HepG2 (cell line): ENCODE data around the gene RHOBTB3. TPM values are rescaled to one million over a fixed set of nuclear protein-coding genes. Genes with fewer than 3 reads are reported as not detected.
A peak's percentile ranks its signal among the peaks of the same experiment; 100 is the strongest.

ENCODE experiments used
- CBX5 ChIP-seq: sonication (generic); formaldehyde crosslinking; IDR thresholded peaks from 2 replicates; pipeline ENCODE4 v1.4.0; 2020; ENCODE audit warnings: missing genetic modification reagents, borderline replicate concordance
- EP300 ChIP-seq, 3 experiments: sonication (generic) in 1 of 3; formaldehyde crosslinking in 1 of 3; IDR thresholded peaks; 2 replicates each; pipeline versions ENCODE4 v1.5.1 to v1.6.1; 2011 to 2020; ENCODE audit warnings: low read depth in 2 of 3, low read length in 2 of 3, borderline replicate concordance in 1 of 3, improper control_type of control experiment in 1 of 3, mild to moderate bottlenecking in 1 of 3, missing genetic modification reagents in 1 of 3, moderate library complexity in 1 of 3
- GABPA ChIP-seq, 2 experiments: IDR thresholded peaks; 2 replicates each; pipeline ENCODE4 v1.6.1; 2011 to 2016; ENCODE audit warnings: low read depth in 2 of 2, low read length in 1 of 2, missing biosample characterization in 1 of 2, missing genetic modification characterization in 1 of 2
- GATA4 ChIP-seq: sonication (generic); IDR thresholded peaks from 2 replicates; pipeline ENCODE4 v1.6.1; 2016; ENCODE audit warnings: antibody characterized with exemption, low read depth, borderline replicate concordance
- GTF3A ChIP-seq: sonication (generic); formaldehyde crosslinking; conservative IDR thresholded peaks from 2 replicates; pipeline ENCODE4 v1.4.0; 2020; ENCODE audit warnings: mild to moderate bottlenecking, missing genetic modification reagents
- HNF4G ChIP-seq, 2 experiments: sonication (generic) in 1 of 2; formaldehyde crosslinking in 1 of 2; IDR thresholded peaks; 2 replicates each; pipeline versions ENCODE4 v1.4.0 to v1.6.1; 2011 to 2020; ENCODE audit warnings: borderline replicate concordance in 2 of 2, low read depth in 2 of 2, mild to moderate bottlenecking in 2 of 2, low read length in 1 of 2, missing genetic modification reagents in 1 of 2, moderate library complexity in 1 of 2
- MBD4 ChIP-seq: IDR thresholded peaks from 2 replicates; pipeline ENCODE4 v1.6.1; 2012; ENCODE audit warnings: low read length, inconsistent platforms, borderline replicate concordance
- NR2F2 ChIP-seq: IDR thresholded peaks from 2 replicates; pipeline ENCODE4 v1.6.1; 2012; ENCODE audit warnings: low read depth, inconsistent platforms, borderline replicate concordance
- SIX4 ChIP-seq: sonication (generic); formaldehyde crosslinking; IDR thresholded peaks from 2 replicates; pipeline ENCODE4 v1.4.0; 2020; ENCODE audit warnings: missing genetic modification reagents
- YY1 ChIP-seq: IDR thresholded peaks from 2 replicates; pipeline ENCODE4 v1.6.1; 2011; ENCODE audit warnings: low read length, low read depth, moderate library complexity, mild to moderate bottlenecking; ENCODE audit not compliant: insufficient read depth, insufficient replicate concordance
- ZNF251 ChIP-seq: sonication (generic); formaldehyde crosslinking; IDR thresholded peaks from 2 replicates; pipeline ENCODE4 v1.9.0; 2021; ENCODE audit warnings: mild to moderate bottlenecking, missing genetic modification reagents
- ZNF552 ChIP-seq: sonication (generic); formaldehyde crosslinking; IDR thresholded peaks from 2 replicates; pipeline ENCODE4 v1.9.0; 2022; ENCODE audit warnings: missing genetic modification reagents, mild to moderate bottlenecking, borderline replicate concordance
- ZNF724P ChIP-seq: sonication (generic); formaldehyde crosslinking; IDR thresholded peaks from 2 replicates; pipeline ENCODE4 v1.8.0; 2022; ENCODE audit warnings: missing genetic modification reagents, borderline replicate concordance
- ZNF747 ChIP-seq: sonication (generic); formaldehyde crosslinking; IDR thresholded peaks from 2 replicates; pipeline ENCODE4 v1.8.1; 2023; ENCODE audit warnings: missing genetic modification reagents, mild to moderate bottlenecking, borderline replicate concordance
- ZNF780A ChIP-seq: sonication (generic); formaldehyde crosslinking; IDR thresholded peaks from 2 replicates; pipeline ENCODE4 v1.8.0; 2022; ENCODE audit warnings: mild to moderate bottlenecking, missing genetic modification reagents, moderate library complexity
- ZNF788 ChIP-seq: sonication (generic); formaldehyde crosslinking; IDR thresholded peaks from 2 replicates; pipeline ENCODE4 v1.5.0; 2020; ENCODE audit warnings: mild to moderate bottlenecking, missing genetic modification reagents, borderline replicate concordance
- ZNF883 ChIP-seq: sonication (generic); formaldehyde crosslinking; IDR thresholded peaks from 2 replicates; pipeline ENCODE4 v1.5.1; 2020; ENCODE audit warnings: mild to moderate bottlenecking, missing genetic modification reagents; ENCODE audit errors: not compliant biosample characterization
- polyA plus RNA-seq, 8 experiments: library from polyadenylated mRNA; depleted of rRNA in 3 of 8; stranded (reverse) in 7 of 8; unstranded in 1 of 8; fragments of >200 nt; fragmentation: Illumina TruSeq in 4 of 8; extraction: Trizol in 4 of 8; gene quantifications; 2 replicates each; pipeline versions ENCODE4 v1.2.1 to v1.2.3, GENCODE V29; 2011 to 2016; ENCODE audit warnings: low read depth in 4 of 8, missing spikeins in 1 of 8, mixed read lengths in 1 of 8; ENCODE audit not compliant: insufficient read depth in 1 of 8
- total RNA-seq, 5 experiments: library from RNA; depleted of rRNA; stranded (reverse); fragments of >200 nt; fragmentation: Illumina TruSeq; extraction: Trizol; gene quantifications; 2 replicates each; pipeline ENCODE4 v1.2.3, GENCODE V29; 2016; ENCODE audit warnings: low read depth in 1 of 5
- TF ChIP-seq, protein P1 (sequence below): sonication (generic); formaldehyde crosslinking; IDR thresholded peaks from 2 replicates; pipeline ENCODE4 v1.4.0; 2020; ENCODE audit warnings: missing genetic modification reagents
- TF ChIP-seq, protein P2 (sequence below): sonication (generic); formaldehyde crosslinking; IDR thresholded peaks from 2 replicates; pipeline ENCODE4 v1.5.0; 2020; ENCODE audit warnings: mild to moderate bottlenecking, missing genetic modification reagents

RHOBTB3 gene
- total and polyA plus RNA-seq, 2 of the 13 experiments (the other 11 are each of a cell fraction or from before 2014, with no cell fraction given): 31.6 to 35.4 TPM

DNA sequence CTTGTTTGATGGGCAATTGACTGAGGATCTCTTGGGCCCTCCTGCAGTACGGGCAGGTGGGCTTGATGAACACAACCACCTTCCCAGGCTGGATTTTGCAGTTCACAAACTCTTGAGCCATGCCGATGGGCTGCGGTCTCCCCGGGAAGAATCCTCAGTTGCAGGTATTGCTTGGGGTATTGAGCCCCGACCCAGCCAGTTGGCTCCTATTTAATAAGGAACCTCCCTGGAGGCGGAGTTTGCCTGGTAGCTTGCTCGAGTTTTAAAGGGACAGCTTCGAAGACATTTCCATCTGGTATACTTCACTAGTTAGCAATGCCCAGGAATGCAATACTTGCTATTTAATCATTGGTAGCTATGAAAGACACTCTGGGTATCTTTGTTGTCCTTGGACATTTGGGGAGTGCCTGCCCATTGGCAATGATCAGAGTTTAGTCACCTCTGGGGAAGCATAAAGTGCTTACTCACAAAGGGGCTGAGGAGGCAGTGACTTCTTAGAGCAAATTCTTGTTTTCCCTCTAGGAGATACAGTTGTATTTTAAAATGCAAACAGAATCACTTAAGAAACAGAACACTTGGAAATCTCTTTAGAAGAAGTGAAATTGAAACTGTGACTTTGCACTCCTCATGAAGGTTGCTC, 91.5 kb downstream of the RHOBTB3 start, which contains the start of gene GLRX (continued):
- no peak for TF ChIP-seq GABPA (IDR thresholded peaks at IDR 0.05; ENCODE audit: low read depth, low read length)
- TF ChIP-seq GABPA (CRISPR knock-in tag; IDR thresholded peaks at IDR 0.05; ENCODE audit: low read depth): no peak
- TF ChIP-seq CBX5 (CRISPR knock-in tag): no peak
- TF ChIP-seq ZNF747: peak; percentile 90
- peak; percentile 78; the same call in 1 of the 2 replicates for TF ChIP-seq GATA4
- no peak for TF ChIP-seq HNF4G (IDR thresholded peaks at IDR 0.05; ENCODE audit: borderline replicate concordance, low read depth, low read length)
- no peak for TF ChIP-seq HNF4G (CRISPR knock-in tag; IDR thresholded peaks at IDR 0.05; ENCODE audit: borderline replicate concordance, low read depth)
- TF ChIP-seq ZNF788 (CRISPR knock-in tag): 0 out of 2 replicates have a peak, but pooled peaks have one; percentile 60
- TF ChIP-seq ZNF724P (CRISPR knock-in tag): no peak
- no peak for TF ChIP-seq EP300 (IDR thresholded peaks at IDR 0.05; ENCODE audit: low read depth in 2 of 2, low read length in 2 of 2)
- TF ChIP-seq EP300 (CRISPR knock-in tag; IDR thresholded peaks at IDR 0.05; ENCODE audit: borderline replicate concordance): no peak
- TF ChIP-seq ZNF251 (CRISPR knock-in tag): no peak
- TF ChIP-seq ZNF883 (CRISPR knock-in tag): no peak
- TF ChIP-seq, protein P1, sequence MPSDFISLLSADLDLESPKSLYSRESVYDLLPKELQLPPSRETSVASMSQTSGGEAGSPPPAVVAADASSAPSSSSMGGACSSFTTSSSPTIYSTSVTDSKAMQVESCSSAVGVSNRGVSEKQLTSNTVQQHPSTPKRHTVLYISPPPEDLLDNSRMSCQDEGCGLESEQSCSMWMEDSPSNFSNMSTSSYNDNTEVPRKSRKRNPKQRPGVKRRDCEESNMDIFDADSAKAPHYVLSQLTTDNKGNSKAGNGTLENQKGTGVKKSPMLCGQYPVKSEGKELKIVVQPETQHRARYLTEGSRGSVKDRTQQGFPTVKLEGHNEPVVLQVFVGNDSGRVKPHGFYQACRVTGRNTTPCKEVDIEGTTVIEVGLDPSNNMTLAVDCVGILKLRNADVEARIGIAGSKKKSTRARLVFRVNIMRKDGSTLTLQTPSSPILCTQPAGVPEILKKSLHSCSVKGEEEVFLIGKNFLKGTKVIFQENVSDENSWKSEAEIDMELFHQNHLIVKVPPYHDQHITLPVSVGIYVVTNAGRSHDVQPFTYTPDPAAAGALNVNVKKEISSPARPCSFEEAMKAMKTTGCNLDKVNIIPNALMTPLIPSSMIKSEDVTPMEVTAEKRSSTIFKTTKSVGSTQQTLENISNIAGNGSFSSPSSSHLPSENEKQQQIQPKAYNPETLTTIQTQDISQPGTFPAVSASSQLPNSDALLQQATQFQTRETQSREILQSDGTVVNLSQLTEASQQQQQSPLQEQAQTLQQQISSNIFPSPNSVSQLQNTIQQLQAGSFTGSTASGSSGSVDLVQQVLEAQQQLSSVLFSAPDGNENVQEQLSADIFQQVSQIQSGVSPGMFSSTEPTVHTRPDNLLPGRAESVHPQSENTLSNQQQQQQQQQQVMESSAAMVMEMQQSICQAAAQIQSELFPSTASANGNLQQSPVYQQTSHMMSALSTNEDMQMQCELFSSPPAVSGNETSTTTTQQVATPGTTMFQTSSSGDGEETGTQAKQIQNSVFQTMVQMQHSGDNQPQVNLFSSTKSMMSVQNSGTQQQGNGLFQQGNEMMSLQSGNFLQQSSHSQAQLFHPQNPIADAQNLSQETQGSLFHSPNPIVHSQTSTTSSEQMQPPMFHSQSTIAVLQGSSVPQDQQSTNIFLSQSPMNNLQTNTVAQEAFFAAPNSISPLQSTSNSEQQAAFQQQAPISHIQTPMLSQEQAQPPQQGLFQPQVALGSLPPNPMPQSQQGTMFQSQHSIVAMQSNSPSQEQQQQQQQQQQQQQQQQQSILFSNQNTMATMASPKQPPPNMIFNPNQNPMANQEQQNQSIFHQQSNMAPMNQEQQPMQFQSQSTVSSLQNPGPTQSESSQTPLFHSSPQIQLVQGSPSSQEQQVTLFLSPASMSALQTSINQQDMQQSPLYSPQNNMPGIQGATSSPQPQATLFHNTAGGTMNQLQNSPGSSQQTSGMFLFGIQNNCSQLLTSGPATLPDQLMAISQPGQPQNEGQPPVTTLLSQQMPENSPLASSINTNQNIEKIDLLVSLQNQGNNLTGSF (CRISPR knock-in tag): 0 out of 2 replicates have a peak, but pooled peaks have one; percentile 28
- no peak; the same call in 1 of the 2 replicates for TF ChIP-seq NR2F2
- TF ChIP-seq GTF3A (CRISPR knock-in tag): no peak
- no peak for TF ChIP-seq MBD4
- no peak for TF ChIP-seq ZNF780A (CRISPR knock-in tag)
- TF ChIP-seq ZNF552 (CRISPR knock-in tag): no peak
- TF ChIP-seq SIX4 (CRISPR knock-in tag): no peak
- TF ChIP-seq, protein P2, sequence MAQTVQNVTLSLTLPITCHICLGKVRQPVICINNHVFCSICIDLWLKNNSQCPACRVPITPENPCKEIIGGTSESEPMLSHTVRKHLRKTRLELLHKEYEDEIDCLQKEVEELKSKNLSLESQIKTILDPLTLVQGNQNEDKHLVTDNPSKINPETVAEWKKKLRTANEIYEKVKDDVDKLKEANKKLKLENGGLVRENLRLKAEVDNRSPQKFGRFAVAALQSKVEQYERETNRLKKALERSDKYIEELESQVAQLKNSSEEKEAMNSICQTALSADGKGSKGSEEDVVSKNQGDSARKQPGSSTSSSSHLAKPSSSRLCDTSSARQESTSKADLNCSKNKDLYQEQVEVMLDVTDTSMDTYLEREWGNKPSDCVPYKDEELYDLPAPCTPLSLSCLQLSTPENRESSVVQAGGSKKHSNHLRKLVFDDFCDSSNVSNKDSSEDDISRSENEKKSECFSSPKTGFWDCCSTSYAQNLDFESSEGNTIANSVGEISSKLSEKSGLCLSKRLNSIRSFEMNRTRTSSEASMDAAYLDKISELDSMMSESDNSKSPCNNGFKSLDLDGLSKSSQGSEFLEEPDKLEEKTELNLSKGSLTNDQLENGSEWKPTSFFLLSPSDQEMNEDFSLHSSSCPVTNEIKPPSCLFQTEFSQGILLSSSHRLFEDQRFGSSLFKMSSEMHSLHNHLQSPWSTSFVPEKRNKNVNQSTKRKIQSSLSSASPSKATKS (CRISPR knock-in tag): no peak
- TF ChIP-seq YY1: no peak
